Activated T-cell treated with anti-CD3 and anti-CD28 coated beads for 48 hours (primary cell): Measurements from ENCODE around the gene RETREG1.
"Not testable (repeated sequence)": the region's sequence is repeated elsewhere in the genome, so short reads cannot be mapped to it uniquely, and the experiment has no call there.

Source experiments
- DNase-seq: peaks from one replicate; pipeline ENCODE4 v3.0.0-alpha.2; 2020; ENCODE audit warnings: low read depth

RETREG1 gene

GRCh38 chr5:16617274-16617968 lies 624 bp upstream of the RETREG1 start:
- DNase-seq: peak; percentile 32

- DNase-seq: no peak
Observed at GRCh38 chr5:16615741-16616535, 859 bp downstream of the RETREG1 start.

- DNase-seq: no peak
Observed at GRCh38 chr5:16612007-16612406, 4.8 kb downstream of the RETREG1 start.

GRCh38 chr5:16610896-16611295 lies 5.9 kb downstream of the RETREG1 start:
- not testable (repeated sequence) for DNase-seq

- no peak for DNase-seq
Observed at GRCh38 chr5:16609412-16609811, 7.4 kb downstream of the RETREG1 start.

- DNase-seq: no peak
Observed at GRCh38 chr5:16606628-16607027, 10.2 kb downstream of the RETREG1 start.

- DNase-seq: no peak
Observed at GRCh38 chr5:16603701-16604100, 13.1 kb downstream of the RETREG1 start.

GRCh38 chr5:16603295-16603694 lies 13.5 kb downstream of the RETREG1 start:
- DNase-seq: no peak

- DNase-seq: no peak
Observed at GRCh38 chr5:16602182-16602581, 14.6 kb downstream of the RETREG1 start.

GRCh38 chr5:16600946-16601345 lies 15.9 kb downstream of the RETREG1 start:
- DNase-seq: no peak

GRCh38 chr5:16600397-16600796 lies 16.4 kb downstream of the RETREG1 start:
- no peak for DNase-seq

- no peak for DNase-seq
Observed at GRCh38 chr5:16597946-16598694, 18.7 kb downstream of the RETREG1 start.

GRCh38 chr5:16596581-16596940 lies 20.2 kb downstream of the RETREG1 start:
- no peak for DNase-seq

- DNase-seq: no peak
Observed at GRCh38 chr5:16595881-16596580, 20.8 kb downstream of the RETREG1 start.

GRCh38 chr5:16593628-16594027 lies 23.2 kb downstream of the RETREG1 start:
- DNase-seq: no peak

- no peak for DNase-seq
Observed at GRCh38 chr5:16593013-16593412, 23.8 kb downstream of the RETREG1 start.

GRCh38 chr5:16592255-16592654 lies 24.5 kb downstream of the RETREG1 start:
- DNase-seq: no peak

- no peak for DNase-seq
Observed at GRCh38 chr5:16590685-16591084, 26.1 kb downstream of the RETREG1 start.

GRCh38 chr5:16589658-16590057 lies 27.1 kb downstream of the RETREG1 start:
- no peak for DNase-seq

GRCh38 chr5:16588434-16589214 lies 28.2 kb downstream of the RETREG1 start:
- DNase-seq: no peak

- DNase-seq: no peak
Observed at GRCh38 chr5:16586556-16586955, 30.2 kb downstream of the RETREG1 start.
